Kidney tubule cell (primary cell): ENCODE results near the gene RALGDS.
"Not testable (repeated sequence)": the region's sequence is repeated elsewhere in the genome, so short reads cannot be mapped to it uniquely, and the experiment has no call there.

Experiments used
- DNase-seq: peaks from one replicate; pipeline ENCODE4 v3.0.0-alpha.2; 2018; ENCODE audit warnings: low spot score

RALGDS gene

GRCh38 chr9:133106511-133107244 is 14.4 kb downstream of the RALGDS start:
- DNase-seq: no peak

GRCh38 chr9:133105461-133105770 is 15.6 kb downstream of the RALGDS start:
- DNase-seq: no peak

- no peak for DNase-seq
Observed at GRCh38 chr9:133104718-133105460, 16.2 kb downstream of the RALGDS start.

- DNase-seq: no peak
Observed at GRCh38 chr9:133103987-133104505, 17.0 kb downstream of the RALGDS start.

GRCh38 chr9:133103183-133103986 is 17.7 kb downstream of the RALGDS start:
- peak; percentile 52 for DNase-seq

GRCh38 chr9:133102190-133103021 is 18.6 kb downstream of the RALGDS start:
- DNase-seq: no peak

- no peak for DNase-seq
Observed at GRCh38 chr9:133101356-133102189, 19.5 kb downstream of the RALGDS start.

GRCh38 chr9:133100506-133101355 is 20.3 kb downstream of the RALGDS start:
- no peak for DNase-seq

GRCh38 chr9:133099726-133100505 is 21.1 kb downstream of the RALGDS start:
- no peak for DNase-seq

GRCh38 chr9:133098871-133099270 is 22.2 kb downstream of the RALGDS start:
- no peak for DNase-seq

- DNase-seq: no peak
Observed at GRCh38 chr9:133098104-133098754, 22.8 kb downstream of the RALGDS start.

- no peak for DNase-seq
Observed at GRCh38 chr9:133094842-133095393, 26.1 kb downstream of the RALGDS start.

- not testable (repeated sequence) for DNase-seq
Observed at GRCh38 chr9:133094351-133094750, 26.7 kb downstream of the RALGDS start.

GRCh38 chr9:133090752-133091385 is 30.2 kb downstream of the RALGDS start:
- no peak for DNase-seq

GRCh38 chr9:133090187-133090586 is 30.9 kb downstream of the RALGDS start:
- DNase-seq: no peak

- no peak for DNase-seq
Observed at GRCh38 chr9:133089271-133089671, 31.8 kb downstream of the RALGDS start.

GRCh38 chr9:133088756-133089155 is 32.3 kb downstream of the RALGDS start:
- no peak for DNase-seq
